Measurements from ENCODE around the gene CAMK2D. TPM values are rescaled to one million over a fixed set of nuclear protein-coding genes. Genes with fewer than 3 reads are reported as not detected.

The CAMK2D gene
- polyA plus RNA-seq, 3 donors from 2014 or later: 14.8 to 22.8 (median 21.4) TPM

GRCh38 chr4:113760094-113760794, 1.3 kb downstream of the CAMK2D start:
- Mint-ChIP-seq H3K27ac (peak overlapping the region; percentile 90 to 99 (median 95)), H3K4me1 (peaks cover 43 to 64% of the 10 kb centered on the region in 2 donors), H3K27me3 (ENCODE audit: low read depth in 3 of 3) (peaks cover 10 to 21% (median 19%) of the 10 kb centered on the region in 3 donors), H3K4me3 (peak overlapping the region; percentile 92 to 96 (median 95)), H3K36me3 (peaks cover 4 to 12% (median 5%) of the 10 kb centered on the region in 3 donors), H3K9me3 (no peaks in the 10 kb centered on the region)
- DNase-seq: peak; percentile 23 to 36 (median 31)

GRCh38 chr4:113759696-113760093, 1.8 kb downstream of the CAMK2D start:
- H3K9me3 Mint-ChIP-seq: no peaks in the 10 kb centered on the region
- H3K4me3 Mint-ChIP-seq: peak overlapping the region; percentile 92 to 96 (median 95)
- H3K27me3 Mint-ChIP-seq (ENCODE audit: low read depth in 3 of 3): peaks cover 10 to 21% (median 18%) of the 10 kb centered on the region in 3 donors
- DNase-seq: no peak
- peak overlapping the region; percentile 90 to 99 (median 95) for H3K27ac Mint-ChIP-seq
- peaks cover 4 to 15% (median 5%) of the 10 kb centered on the region in 3 donors for H3K36me3 Mint-ChIP-seq
- peaks cover 43 to 66% of the 10 kb centered on the region in 2 donors for H3K4me1 Mint-ChIP-seq

DNA sequence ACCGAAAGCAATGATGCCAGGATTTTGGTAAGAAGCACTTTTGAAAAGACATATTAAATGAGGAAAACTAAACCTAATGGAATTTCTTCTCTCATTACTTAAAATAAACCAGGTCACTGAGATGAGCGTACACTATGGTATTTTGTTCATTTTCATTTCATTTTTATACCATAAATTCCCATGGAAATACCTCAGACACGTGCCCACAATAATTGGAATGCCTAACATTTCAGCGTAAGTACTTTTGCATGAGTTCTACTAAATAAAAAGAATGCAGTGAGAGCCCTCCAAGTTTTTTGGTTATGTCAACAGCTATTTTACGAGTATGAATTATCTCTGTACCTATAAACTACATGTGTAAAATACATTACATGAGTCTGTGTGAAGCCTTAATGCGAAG, 3.2 kb downstream of the CAMK2D start:
- peaks cover 10 to 21% (median 14%) of the 10 kb centered on the region in 3 donors for H3K27me3 Mint-ChIP-seq (ENCODE audit: low read depth in 3 of 3)
- peaks cover 42 to 65% of the 10 kb centered on the region in 2 donors for H3K4me1 Mint-ChIP-seq
- H3K36me3 Mint-ChIP-seq: peaks cover 4 to 19% (median 5%) of the 10 kb centered on the region in 3 donors
- DNase-seq: no peak
- H3K27ac Mint-ChIP-seq: peak overlapping the region in 1 of 6 donors; percentile 11
- no peaks in the 10 kb centered on the region for H3K9me3 Mint-ChIP-seq
- peak overlapping the region in 4 of 5 donors; percentile 15 to 60 (median 36) for H3K4me3 Mint-ChIP-seq

DNA sequence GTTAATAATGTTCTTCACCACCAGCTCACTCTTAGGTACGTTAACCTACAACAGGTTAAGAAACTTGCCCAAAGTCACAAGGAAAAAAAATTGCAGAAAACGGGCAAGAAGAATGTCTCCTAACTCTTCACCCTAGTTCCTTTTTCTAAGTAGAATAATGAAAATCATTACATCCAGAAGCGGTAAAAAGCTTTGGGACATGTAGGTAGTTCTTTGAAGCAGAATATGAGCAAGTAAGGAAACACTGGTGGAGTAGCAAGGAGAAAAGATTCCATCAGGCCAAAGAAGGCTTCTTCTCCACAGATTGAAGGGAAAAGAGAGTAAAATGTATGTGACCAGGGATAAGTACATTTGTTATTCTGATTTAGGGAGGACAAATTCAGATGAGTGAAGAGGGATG, 4.1 kb downstream of the CAMK2D start:
- DNase-seq: no peak
- Mint-ChIP-seq H3K27me3 (ENCODE audit: low read depth in 3 of 3) (peaks cover 8 to 18% (median 8%) of the 10 kb centered on the region in 3 donors), H3K4me3 (peak overlapping the region in 1 of 5 donors; percentile 50), H3K4me1 (peaks cover 33 to 62% of the 10 kb centered on the region in 2 donors), H3K36me3 (peaks cover 4 to 19% (median 5%) of the 10 kb centered on the region in 3 donors), H3K9me3 (no peaks in the 10 kb centered on the region), H3K27ac (peak overlapping the region in 2 of 6 donors; percentile 15 to 24)

- Mint-ChIP-seq H3K4me3 (no peak overlapping the region), H3K36me3 (peaks cover 5 to 19% (median 6%) of the 10 kb centered on the region in 3 donors), H3K27me3 (ENCODE audit: low read depth in 3 of 3) (peaks cover 0 to 6% (median 2%) of the 10 kb centered on the region in 3 donors), H3K4me1 (peaks cover 31 to 65% of the 10 kb centered on the region in 2 donors), H3K9me3 (no peaks in the 10 kb centered on the region), H3K27ac (no peak overlapping the region)
- no peak for DNase-seq
Observed at GRCh38 chr4:113756005-113756410, 5.5 kb downstream of the CAMK2D start.

DNA sequence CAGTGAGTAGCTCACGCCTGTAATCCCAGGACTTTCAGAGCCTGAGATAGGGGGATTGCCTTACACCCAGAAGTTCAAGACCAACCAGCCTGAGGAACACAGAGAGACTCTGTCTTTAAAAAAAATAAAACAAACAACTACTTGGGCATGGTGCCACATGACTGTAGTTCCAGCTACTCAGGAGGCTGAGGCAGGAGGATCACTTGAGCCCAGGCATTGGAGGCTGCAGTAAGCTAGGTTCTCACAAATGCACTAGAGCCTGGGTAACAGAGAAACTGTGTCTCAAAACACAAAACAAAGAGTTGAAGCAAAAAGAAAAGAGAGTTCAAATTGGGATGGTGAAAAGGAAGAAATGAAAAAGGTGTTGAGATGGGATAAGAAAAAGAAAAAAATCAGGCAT, 10.8 kb downstream of the CAMK2D start:
- H3K36me3 Mint-ChIP-seq: peaks cover 7 to 28% (median 18%) of the 10 kb centered on the region in 3 donors
- H3K27me3 Mint-ChIP-seq (ENCODE audit: low read depth in 3 of 3): no peaks in the 10 kb centered on the region
- no peak for DNase-seq
- no peak overlapping the region for H3K27ac Mint-ChIP-seq
- H3K9me3 Mint-ChIP-seq: no peaks in the 10 kb centered on the region
- H3K4me1 Mint-ChIP-seq: peaks cover 8 to 38% of the 10 kb centered on the region in 2 donors
- no peak overlapping the region for H3K4me3 Mint-ChIP-seq

- H3K4me3 Mint-ChIP-seq: no peak overlapping the region
- H3K36me3 Mint-ChIP-seq: peaks cover 7 to 25% (median 18%) of the 10 kb centered on the region in 3 donors
- no peaks in the 10 kb centered on the region for H3K9me3 Mint-ChIP-seq
Observed at GRCh38 chr4:113750296-113750695, 11.2 kb downstream of the CAMK2D start.

DNA sequence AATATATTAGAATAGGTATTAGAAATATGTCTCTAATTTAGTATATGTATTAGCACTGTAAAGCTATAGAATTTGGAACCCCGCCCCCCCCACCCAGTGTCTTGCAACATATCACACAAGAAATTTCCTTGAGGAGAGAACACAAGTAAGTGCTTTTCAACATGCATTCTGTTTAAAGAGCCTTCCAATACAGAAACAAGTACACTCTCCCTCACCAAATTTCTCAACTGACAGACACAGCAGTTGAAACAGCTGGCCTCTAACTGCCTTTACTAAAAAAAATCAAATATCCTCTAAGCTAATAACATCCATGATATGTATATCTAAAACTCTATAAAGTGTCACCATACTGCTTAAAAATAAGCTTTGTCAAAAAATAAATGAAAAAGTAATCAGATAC, 12.4 kb downstream of the CAMK2D start:
- no peak overlapping the region for H3K27ac Mint-ChIP-seq
- no peaks in the 10 kb centered on the region for H3K9me3 Mint-ChIP-seq
- no peak for DNase-seq
- peaks cover 7 to 20% (median 18%) of the 10 kb centered on the region in 3 donors for H3K36me3 Mint-ChIP-seq
- no peak overlapping the region for H3K4me3 Mint-ChIP-seq
- no peaks in the 10 kb centered on the region for H3K27me3 Mint-ChIP-seq (ENCODE audit: low read depth in 3 of 3)
- H3K4me1 Mint-ChIP-seq: peaks cover 9 to 31% of the 10 kb centered on the region in 2 donors

More at GRCh38 chr4:113750296-113750695, 11.2 kb downstream of the CAMK2D start:
- Mint-ChIP-seq H3K27me3 (ENCODE audit: low read depth in 3 of 3) (no peaks in the 10 kb centered on the region), H3K4me1 (peaks cover 9 to 34% of the 10 kb centered on the region in 2 donors), H3K27ac (peak overlapping the region in 1 of 6 donors; percentile 19)
- DNase-seq: no peak

- Mint-ChIP-seq H3K27me3 (ENCODE audit: low read depth in 3 of 3) (no peaks in the 10 kb centered on the region), H3K27ac (no peak overlapping the region), H3K9me3 (no peaks in the 10 kb centered on the region)
Observed at GRCh38 chr4:113747949-113748348, 13.6 kb downstream of the CAMK2D start.

DNA sequence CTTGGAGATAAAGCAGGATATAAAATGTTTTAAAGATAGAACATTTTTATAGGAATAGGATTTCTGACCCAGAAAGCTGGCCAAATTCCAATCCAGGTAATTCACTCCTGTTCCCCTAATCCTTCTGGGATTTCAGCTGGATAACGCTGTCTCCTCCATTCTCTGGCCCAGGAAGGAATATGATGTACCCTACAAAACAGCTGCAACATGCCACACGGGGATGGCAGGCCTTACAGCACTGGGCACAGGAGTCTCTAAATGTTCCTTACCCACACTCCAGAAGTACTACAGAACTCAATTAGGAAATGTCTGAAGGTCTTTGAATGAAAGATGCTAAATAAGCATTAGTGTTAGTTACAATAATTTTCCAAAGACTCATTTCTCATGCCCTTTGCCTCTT, 15.8 kb downstream of the CAMK2D start:
- H3K36me3 Mint-ChIP-seq: peaks cover 4 to 18% (median 14%) of the 10 kb centered on the region in 3 donors
- H3K27me3 Mint-ChIP-seq (ENCODE audit: low read depth in 3 of 3): no peaks in the 10 kb centered on the region
- no peak overlapping the region for H3K27ac Mint-ChIP-seq
- H3K9me3 Mint-ChIP-seq: no peaks in the 10 kb centered on the region
- no peak overlapping the region for H3K4me3 Mint-ChIP-seq
- peaks cover 12 to 33% of the 10 kb centered on the region in 2 donors for H3K4me1 Mint-ChIP-seq
- DNase-seq: no peak

More at GRCh38 chr4:113747949-113748348, 13.6 kb downstream of the CAMK2D start:
- no peak for DNase-seq
- peaks cover 9 to 30% of the 10 kb centered on the region in 2 donors for H3K4me1 Mint-ChIP-seq
- H3K36me3 Mint-ChIP-seq: peaks cover 7 to 18% (median 17%) of the 10 kb centered on the region in 3 donors
- no peak overlapping the region for H3K4me3 Mint-ChIP-seq

- H3K27ac Mint-ChIP-seq: no peak overlapping the region
- H3K27me3 Mint-ChIP-seq (ENCODE audit: low read depth in 3 of 3): no peaks in the 10 kb centered on the region
- H3K4me3 Mint-ChIP-seq: no peak overlapping the region
- peaks cover under 1 to 13% (median 9%) of the 10 kb centered on the region in 3 donors for H3K36me3 Mint-ChIP-seq
- H3K9me3 Mint-ChIP-seq: no peaks in the 10 kb centered on the region
- H3K4me1 Mint-ChIP-seq: peaks cover 9 to 33% of the 10 kb centered on the region in 2 donors
- DNase-seq: no peak
Observed at GRCh38 chr4:113744667-113745240, 16.8 kb downstream of the CAMK2D start.

DNA sequence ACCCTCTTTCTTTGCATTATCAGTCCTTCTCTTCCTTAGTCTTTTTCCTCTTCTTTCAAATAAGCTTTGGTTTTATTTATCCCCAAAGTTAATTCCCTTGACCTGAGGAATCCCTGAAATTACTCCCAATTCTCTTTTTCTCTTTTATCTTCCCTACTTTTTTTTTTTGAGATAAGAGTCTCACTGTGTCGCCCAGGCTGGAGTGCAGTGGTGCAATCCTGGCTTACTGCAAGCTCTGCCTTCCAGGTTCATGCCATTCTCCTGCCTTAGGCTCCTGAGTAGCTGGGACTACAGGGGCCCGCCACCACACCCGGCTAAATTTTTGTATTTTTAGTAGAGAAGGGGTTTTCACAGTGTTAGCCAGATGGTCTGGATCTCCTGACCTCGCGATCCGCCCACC, 17.8 kb downstream of the CAMK2D start:
- Mint-ChIP-seq H3K4me1 (peaks cover 17 to 41% of the 10 kb centered on the region in 2 donors), H3K36me3 (peaks cover 0 to 18% (median 9%) of the 10 kb centered on the region in 3 donors), H3K9me3 (no peaks in the 10 kb centered on the region), H3K27ac (no peak overlapping the region), H3K27me3 (ENCODE audit: low read depth in 3 of 3) (no peaks in the 10 kb centered on the region), H3K4me3 (no peak overlapping the region)
- DNase-seq: no peak

DNA sequence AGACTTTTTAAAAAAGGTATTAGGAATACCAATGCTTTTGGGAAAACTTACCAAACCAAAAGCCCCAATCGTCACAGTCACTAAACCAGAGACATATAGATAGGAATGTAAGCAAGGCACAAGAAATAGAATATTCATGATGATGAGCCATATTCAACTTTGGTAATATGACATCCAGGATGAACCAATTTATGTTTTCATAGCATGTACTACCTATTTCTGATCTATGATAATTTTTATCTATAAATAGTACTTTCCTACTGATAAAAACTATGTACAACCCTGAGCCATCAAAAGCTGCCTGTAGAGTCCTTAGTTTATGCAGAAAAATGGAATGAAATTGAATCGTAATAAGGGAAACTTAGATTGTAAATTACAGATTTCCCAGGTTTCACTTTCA, 18.9 kb downstream of the CAMK2D start:
- Mint-ChIP-seq H3K4me3 (no peak overlapping the region), H3K27ac (no peak overlapping the region), H3K4me1 (peaks cover 22 to 46% of the 10 kb centered on the region in 2 donors), H3K27me3 (ENCODE audit: low read depth in 3 of 3) (no peaks in the 10 kb centered on the region), H3K36me3 (peaks cover 0 to 11% (median 4%) of the 10 kb centered on the region in 3 donors), H3K9me3 (no peaks in the 10 kb centered on the region)
- DNase-seq: no peak

GRCh38 chr4:113741956-113742355, 19.6 kb downstream of the CAMK2D start:
- Mint-ChIP-seq H3K27me3 (ENCODE audit: low read depth in 3 of 3) (no peaks in the 10 kb centered on the region), H3K4me3 (no peak overlapping the region), H3K4me1 (peaks cover 22 to 50% of the 10 kb centered on the region in 2 donors), H3K9me3 (no peaks in the 10 kb centered on the region), H3K27ac (no peak overlapping the region), H3K36me3 (peaks cover 0 to 9% (median 0%) of the 10 kb centered on the region in 3 donors)
- no peak for DNase-seq
